HG03060 (cell line): ENCODE results near the gene ATG7.
"Not testable (repeated sequence)": the region's sequence is repeated elsewhere in the genome, so short reads cannot be mapped to it uniquely, and the experiment has no call there.

Source experiments
- ATAC-seq: cut with Tn5 transposase; IDR thresholded peaks from one replicate; pipeline ENCODE4 v1.9.1; 2021; ENCODE audit warnings: low read depth, moderate number of reproducible peaks; ENCODE audit not compliant: unreplicated experiment

ATG7 gene

GRCh38 chr3:11346416-11346815 lies 74.2 kb downstream of the ATG7 start:
- ATAC-seq: no peak

GRCh38 chr3:11348877-11349276 lies 76.7 kb downstream of the ATG7 start:
- not testable (repeated sequence) for ATAC-seq

- no peak for ATAC-seq
Measured at GRCh38 chr3:11349446-11349845, 77.2 kb downstream of the ATG7 start.

GRCh38 chr3:11350374-11350773 lies 78.2 kb downstream of the ATG7 start:
- no peak for ATAC-seq

GRCh38 chr3:11351451-11351850 lies 79.3 kb downstream of the ATG7 start:
- ATAC-seq: no peak

DNA sequence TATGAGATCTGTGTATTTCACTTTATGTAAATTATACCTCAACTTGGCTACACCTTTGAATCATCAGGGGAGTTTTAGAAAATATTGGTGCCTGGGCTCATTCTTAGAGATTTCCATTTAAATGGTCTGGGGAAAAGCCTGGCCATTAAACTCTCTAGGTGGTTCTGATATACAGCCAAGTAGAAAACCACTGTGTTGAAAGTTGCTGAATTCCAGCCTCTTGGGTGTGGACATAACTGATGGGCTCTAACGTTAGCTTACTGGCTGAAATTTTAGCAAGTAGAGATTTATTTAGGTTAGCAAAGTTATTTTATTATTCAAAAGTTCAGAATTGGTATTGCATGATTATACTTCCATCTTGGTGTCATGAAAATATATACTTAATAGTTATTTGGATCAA lies 84.1 kb downstream of the ATG7 start:
- no peak for ATAC-seq

DNA sequence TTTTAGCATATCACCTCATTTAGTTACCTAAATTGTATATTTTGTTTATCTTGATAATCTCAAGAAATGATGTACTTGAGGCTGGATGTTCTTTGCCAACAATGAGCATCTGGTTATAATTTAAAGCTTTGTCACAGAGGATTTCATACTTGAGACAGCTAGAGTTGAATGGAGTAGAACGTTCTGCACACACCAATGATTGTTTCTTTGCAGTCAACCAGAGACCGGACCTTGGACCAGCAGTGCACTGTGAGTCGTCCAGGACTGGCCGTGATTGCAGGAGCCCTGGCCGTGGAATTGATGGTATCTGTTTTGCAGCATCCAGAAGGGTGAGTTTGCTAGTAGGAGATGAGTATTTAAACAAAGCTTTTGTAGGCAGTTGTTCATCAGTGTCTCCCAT lies 90.4 kb downstream of the ATG7 start:
- ATAC-seq: no peak

DNA sequence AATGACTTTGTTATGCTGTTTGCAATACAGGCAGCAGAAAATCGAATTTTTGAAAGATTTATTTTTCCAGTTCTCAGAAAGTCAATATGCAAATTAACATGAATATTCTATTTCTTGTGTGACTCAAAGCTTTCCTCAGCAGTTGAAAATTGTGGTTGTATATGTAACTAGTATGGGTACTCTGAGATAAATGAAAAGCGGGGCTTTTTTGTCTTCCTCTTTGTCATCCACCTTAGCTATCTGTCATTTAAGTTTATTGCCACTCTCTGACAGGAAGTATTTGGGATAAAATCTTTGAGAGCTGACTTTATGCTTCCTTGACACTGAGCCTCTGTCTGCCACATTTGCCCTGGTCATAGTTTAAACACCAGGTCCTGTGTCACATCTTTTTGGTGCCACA lies 91.5 kb downstream of the ATG7 start:
- no peak for ATAC-seq

DNA sequence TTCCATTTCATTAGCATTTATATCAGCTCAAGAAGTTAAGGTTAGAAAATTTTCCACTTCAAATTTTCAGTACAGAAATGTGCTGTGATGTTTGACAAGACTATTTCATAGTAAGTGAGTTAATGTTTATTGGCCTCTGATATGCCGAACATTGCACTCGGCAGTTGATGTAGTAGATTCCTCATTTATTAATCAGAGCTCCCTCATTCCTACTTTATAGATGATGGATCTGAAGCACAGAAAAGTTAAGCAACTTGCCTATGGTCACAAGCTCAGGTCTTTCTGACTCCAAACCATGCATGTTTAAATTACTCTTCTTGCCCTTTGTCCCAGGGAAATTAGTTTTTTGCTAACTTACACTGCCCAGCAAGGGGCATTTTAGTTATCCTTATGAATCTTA lies 92.0 kb downstream of the ATG7 start:
- no peak for ATAC-seq

DNA sequence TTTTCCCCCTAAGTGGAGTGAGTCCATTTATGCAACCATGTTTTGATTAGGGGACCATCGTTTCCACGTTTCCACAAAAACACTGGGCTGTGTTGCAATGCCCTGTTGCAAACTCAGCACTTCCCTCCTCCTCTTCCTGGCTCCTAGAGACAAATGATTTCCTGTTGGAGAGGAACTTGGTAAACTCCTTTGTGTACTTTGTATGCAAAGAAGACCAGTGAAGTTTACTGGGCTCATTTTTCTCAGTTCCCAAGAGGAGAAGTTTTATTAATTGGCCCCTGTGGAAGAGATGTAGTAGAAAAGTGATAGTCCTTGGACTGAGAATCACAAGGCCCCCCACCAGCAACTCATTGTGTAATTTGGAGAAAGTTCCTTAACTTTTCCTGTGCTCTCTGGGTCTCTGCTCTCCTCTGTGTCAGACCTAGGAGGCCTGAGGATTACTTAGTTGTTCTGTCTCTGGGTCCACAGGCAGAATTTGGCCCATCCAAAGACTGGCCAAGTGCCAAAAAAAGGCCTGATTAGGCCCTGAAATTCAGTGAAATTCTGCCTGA lies 95.0 kb downstream of the ATG7 start:
- no peak for ATAC-seq

DNA sequence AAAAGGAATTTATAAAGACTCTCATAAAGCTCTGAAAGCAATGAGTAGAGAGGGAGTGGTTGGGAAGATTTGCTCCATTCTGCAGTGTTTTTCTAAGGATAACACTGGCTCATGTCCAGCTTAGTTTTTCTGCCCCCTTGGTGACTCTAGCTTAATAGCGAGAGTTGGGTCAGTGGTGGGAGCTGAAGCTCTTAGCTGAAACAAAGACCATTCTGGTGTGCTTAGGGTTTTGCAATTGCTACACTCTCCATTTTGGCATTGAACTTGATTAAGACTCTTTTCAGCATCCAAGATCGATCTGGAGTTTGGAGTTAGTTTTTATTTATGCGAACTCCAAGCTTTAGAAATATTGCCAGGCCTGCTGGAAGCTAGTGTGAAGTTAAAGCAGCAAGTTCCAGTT lies 98.0 kb downstream of the ATG7 start:
- no peak for ATAC-seq

DNA sequence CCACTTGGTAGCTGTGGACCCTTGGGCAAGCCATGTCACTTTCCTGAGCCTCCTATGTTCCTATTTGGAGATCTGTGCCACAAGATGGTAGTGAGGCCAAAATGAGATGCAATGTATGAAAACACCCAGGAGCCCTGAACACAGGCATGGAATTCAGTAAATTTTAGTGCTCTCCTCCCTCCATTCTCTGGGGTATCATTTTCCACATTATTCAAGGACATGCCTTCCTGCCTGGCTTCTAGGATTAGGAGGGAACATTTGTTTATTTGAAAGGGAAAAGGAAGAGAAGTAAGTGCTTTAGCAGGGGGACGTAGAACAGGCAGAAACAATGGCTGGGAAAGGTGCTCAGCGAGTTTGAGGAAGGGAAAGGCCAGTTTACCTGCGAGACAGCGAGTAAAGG lies 98.8 kb downstream of the ATG7 start:
- ATAC-seq: no peak

GRCh38 chr3:11371747-11372146 lies 99.5 kb downstream of the ATG7 start:
- no peak for ATAC-seq

DNA sequence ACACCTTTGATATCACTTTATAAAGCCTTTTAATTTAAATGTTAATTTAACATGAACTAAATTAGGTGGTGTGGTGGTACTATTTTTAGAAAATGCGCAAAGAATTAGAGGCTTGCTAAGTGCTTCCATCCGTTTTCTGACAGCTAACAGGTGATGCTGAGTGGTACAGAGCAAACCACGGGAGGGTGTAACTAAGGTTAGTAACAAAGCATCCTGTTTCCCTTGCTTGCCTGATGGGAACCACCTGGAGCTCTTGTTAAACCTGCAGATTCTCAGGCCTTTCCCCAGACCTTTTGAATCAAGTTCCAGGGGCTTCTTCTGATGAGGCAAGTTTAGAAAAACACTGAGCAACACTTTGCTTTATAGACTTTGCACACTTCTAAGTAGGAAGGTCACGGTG lies 101.0 kb downstream of the ATG7 start:
- no peak for ATAC-seq

GRCh38 chr3:11373654-11374053 lies 101.5 kb downstream of the ATG7 start:
- no peak for ATAC-seq

GRCh38 chr3:11375333-11376088 lies 103.3 kb downstream of the ATG7 start:
- no peak for ATAC-seq

DNA sequence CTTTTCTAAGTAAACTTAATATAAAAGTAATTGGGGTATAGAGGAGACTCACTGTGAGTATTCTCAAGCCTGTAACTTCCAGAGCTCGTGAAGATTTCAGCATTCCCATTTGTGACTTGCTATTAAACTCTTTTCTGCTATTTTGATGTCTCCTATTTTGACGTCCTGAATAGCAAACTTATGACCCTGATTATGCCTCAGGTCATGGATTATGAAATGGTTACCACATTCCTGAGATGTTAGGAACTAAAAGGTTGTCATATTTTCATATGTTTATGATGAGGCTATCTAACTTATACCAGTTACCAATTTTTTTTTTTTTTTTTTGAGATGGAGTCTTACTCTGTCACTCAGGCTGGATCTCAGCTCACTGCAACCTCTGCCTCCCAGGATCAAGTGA lies 105.5 kb downstream of the ATG7 start:
- no peak for ATAC-seq

- no peak for ATAC-seq
Measured at GRCh38 chr3:11379238-11379823, 107.1 kb downstream of the ATG7 start.

DNA sequence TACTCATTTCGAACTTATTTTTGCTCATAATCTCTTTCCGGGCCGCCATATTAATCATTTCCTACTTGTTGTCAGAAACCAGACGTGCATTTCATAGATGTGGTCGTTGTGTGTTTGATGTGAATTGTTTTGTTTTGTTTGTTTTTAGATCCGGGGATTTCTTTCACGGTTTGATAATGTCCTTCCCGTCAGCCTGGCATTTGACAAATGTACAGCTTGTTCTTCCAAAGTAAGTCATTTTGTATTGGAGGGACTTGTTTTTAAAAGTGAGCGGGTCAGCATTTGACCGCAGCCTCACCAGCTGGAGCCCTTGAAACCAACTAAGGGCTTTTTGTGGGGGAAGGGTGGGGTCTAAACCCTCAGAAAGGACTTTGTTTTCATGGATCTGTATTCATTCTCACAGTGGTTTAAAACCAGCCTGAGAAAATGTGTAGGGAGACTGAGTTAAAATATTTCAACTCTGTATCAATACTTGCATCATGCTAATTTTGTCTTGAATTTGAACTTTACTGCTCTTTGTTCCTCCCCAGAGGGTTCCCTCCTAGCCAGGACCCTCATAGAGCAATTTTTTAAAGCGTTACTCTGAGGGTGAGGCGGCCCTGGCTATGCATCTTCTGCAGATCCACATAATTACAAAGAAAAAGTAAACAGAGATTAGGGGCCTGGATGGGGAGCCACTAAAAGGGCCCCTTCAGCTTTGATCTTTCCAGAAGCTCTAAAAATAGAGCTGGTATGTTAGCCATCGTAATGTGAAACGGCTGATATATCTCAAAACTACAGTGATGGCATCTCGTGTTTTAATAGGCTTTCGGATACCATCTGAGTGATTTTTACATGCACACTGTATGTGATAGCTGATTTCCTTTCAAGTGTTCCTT lies 107.9 kb downstream of the ATG7 start:
- no peak for ATAC-seq

DNA sequence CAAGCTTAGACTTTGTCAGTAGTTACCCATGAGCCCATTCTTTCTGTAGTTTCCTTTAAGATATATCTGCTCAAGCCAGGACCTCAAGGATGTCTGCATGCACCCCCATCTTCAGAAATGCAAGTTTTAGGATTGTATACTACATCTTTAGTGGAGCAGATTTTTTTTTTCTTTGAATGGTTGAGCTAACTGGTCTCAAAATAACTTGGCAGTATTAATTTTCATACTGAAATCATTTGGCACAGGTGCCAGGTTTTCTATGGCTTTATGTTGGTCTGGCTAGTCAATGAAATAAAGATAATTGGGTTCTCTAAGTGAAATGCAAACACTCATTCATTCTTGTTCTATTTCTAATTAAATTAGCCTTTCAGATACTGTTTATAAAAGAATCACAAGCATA lies 108.9 kb downstream of the ATG7 start:
- no peak for ATAC-seq

- ATAC-seq: no peak
Measured at GRCh38 chr3:11381563-11381962, 109.4 kb downstream of the ATG7 start.
